ENCODE measurements around the gene TAC4.

GRCh38 chr17:49872754-49873377, 25.0 kb upstream of the TAC4 start:
- TF ChIP-seq CTCF (IDR thresholded peaks at IDR 0.05; ENCODE audit: low read depth, low read length, poor library complexity, severe bottlenecking): no peak
- TF ChIP-seq EZH2phosphoT487 (IDR thresholded peaks at IDR 0.05; ENCODE audit: borderline replicate concordance, low read length): no peak
